SK-N-SH treated with all-trans-retinoic acid at 6 μM for 48 hours (cell line): ENCODE results near the gene KCNT1.

Experiments
- ATAC-seq: fragments of 200-7000 bp; cut with Tn5 transposase; 3 replicates; pipeline ENCODE4 v1.9.1; 2020; ENCODE audit warnings: mild to moderate bottlenecking, moderate library complexity
- ARNTL ChIP-seq: fragments of 450-650 bp; formaldehyde crosslinking; IDR thresholded peaks from 2 replicates; pipeline ENCODE4 v1.5.0; 2020; ENCODE audit warnings: low read depth, mild to moderate bottlenecking, moderate library complexity, borderline replicate concordance
- CREB5 ChIP-seq: fragments of 250-450 bp; sonication (Bioruptor Pico); IDR thresholded peaks from 2 replicates; pipeline ENCODE4 v1.5.1; 2020; ENCODE audit warnings: low read depth, mild to moderate bottlenecking, moderate library complexity
- CSDC2 ChIP-seq: fragments of 250-450 bp; sonication (Bioruptor Pico); IDR thresholded peaks from 2 replicates; pipeline ENCODE4 v1.5.0; 2020; ENCODE audit warnings: mild to moderate bottlenecking, moderate library complexity
- CSRNP3 ChIP-seq: fragments of 250-450 bp; sonication (Bioruptor Pico); IDR thresholded peaks from 2 replicates; pipeline ENCODE4 v1.5.1; 2021; ENCODE audit warnings: mild to moderate bottlenecking, moderate library complexity
- GLIS3 ChIP-seq: fragments of 250-450 bp; sonication (Bioruptor Pico); IDR thresholded peaks from 2 replicates; pipeline ENCODE4 v1.5.0; 2020; ENCODE audit warnings: mild to moderate bottlenecking, moderate library complexity
- ISL1 ChIP-seq: fragments of 250-450 bp; sonication (Bioruptor Pico); IDR thresholded peaks from 2 replicates; pipeline ENCODE4 v2.1.2; 2022; ENCODE audit warnings: mild to moderate bottlenecking, moderate library complexity
- OSR1 ChIP-seq: fragments of 250-450 bp; sonication (Bioruptor Pico); IDR thresholded peaks from 2 replicates; pipeline ENCODE4 v1.8.0; 2022; ENCODE audit warnings: moderate library complexity, mild to moderate bottlenecking, inconsistent platforms
- PATZ1 ChIP-seq: fragments of 250-450 bp; sonication (Bioruptor Pico); IDR thresholded peaks from 2 replicates; pipeline ENCODE4 v1.8.0; 2020; ENCODE audit warnings: mild to moderate bottlenecking, moderate library complexity, borderline replicate concordance
- PPARA ChIP-seq: fragments of 250-450 bp; sonication (Bioruptor Pico); IDR thresholded peaks from 2 replicates; pipeline ENCODE4 v1.5.0; 2020; ENCODE audit warnings: mild to moderate bottlenecking, borderline replicate concordance
- RARB ChIP-seq: fragments of 250-450 bp; sonication (Bioruptor Pico); IDR thresholded peaks from 2 replicates; pipeline ENCODE4 v1.8.0; 2021; ENCODE audit warnings: mild to moderate bottlenecking, moderate library complexity
- SNAI2 ChIP-seq: fragments of 250-450 bp; sonication (Bioruptor Pico); IDR thresholded peaks from 2 replicates; pipeline ENCODE4 v1.5.0; 2020; ENCODE audit warnings: mild to moderate bottlenecking, moderate library complexity
- TCF4 ChIP-seq: fragments of 250-450 bp; sonication (Bioruptor Pico); IDR thresholded peaks from 2 replicates; pipeline ENCODE4 v1.8.0; 2021; ENCODE audit warnings: mild to moderate bottlenecking, moderate library complexity, borderline replicate concordance
- TOX ChIP-seq: fragments of 250-450 bp; sonication (Bioruptor Pico); IDR thresholded peaks from 2 replicates; pipeline ENCODE4 v1.8.0; 2021; ENCODE audit warnings: mild to moderate bottlenecking, moderate library complexity, borderline replicate concordance
- TSHZ2 ChIP-seq: fragments of 250-450 bp; sonication (Bioruptor Pico); IDR thresholded peaks from 2 replicates; pipeline ENCODE4 v1.5.0; 2020; ENCODE audit warnings: mild to moderate bottlenecking, moderate library complexity
- ZC3H10 ChIP-seq: fragments of 250-450 bp; sonication (Bioruptor Pico); IDR thresholded peaks from 2 replicates; pipeline ENCODE4 v1.5.1; 2021; ENCODE audit warnings: mild to moderate bottlenecking, moderate library complexity
- ZNF565 ChIP-seq: fragments of 450-650 bp; formaldehyde crosslinking; conservative IDR thresholded peaks from 2 replicates; pipeline ENCODE4 v1.5.0; 2020; ENCODE audit warnings: low read depth, mild to moderate bottlenecking, moderate library complexity
- ZNF8 ChIP-seq: fragments of 450-650 bp; formaldehyde crosslinking; IDR thresholded peaks from 2 replicates; pipeline ENCODE4 v1.5.0; 2020; ENCODE audit warnings: mild to moderate bottlenecking, moderate library complexity

The KCNT1 gene

GRCh38 chr9:135818718-135819475, 116.9 kb downstream of the KCNT1 start:
- TF ChIP-seq RARB (no peak), ZNF565 (CRISPR knock-in tag) (no peak), PATZ1 (CRISPR knock-in tag) (no peak), TSHZ2 (CRISPR knock-in tag) (no peak)
- TF ChIP-seq, all 23 proteins: peak for 0
- ATAC-seq, result no peak

- ATAC-seq, result no peak
- no peak for TF ChIP-seq ZNF8 (CRISPR knock-in tag)
- TF ChIP-seq OSR1, result no peak
- TF ChIP-seq TCF4 (CRISPR knock-in tag), result no peak
- no peak for TF ChIP-seq TOX (CRISPR knock-in tag)
- TF ChIP-seq ZC3H10, result no peak
- no peak for TF ChIP-seq CREB5 (CRISPR knock-in tag)
- no peak for TF ChIP-seq ARNTL (CRISPR knock-in tag)
- no peak for TF ChIP-seq PPARA
- no peak for TF ChIP-seq ISL1 (CRISPR knock-in tag)
- TF ChIP-seq RARB, result no peak
- no peak for TF ChIP-seq PATZ1 (CRISPR knock-in tag)
- TF ChIP-seq CSRNP3 (CRISPR knock-in tag), result no peak
- TF ChIP-seq, all 23 proteins: peak for 0
Observed at GRCh38 chr9:135819905-135820304, 117.9 kb downstream of the KCNT1 start.

GRCh38 chr9:135820661-135821060, 118.7 kb downstream of the KCNT1 start:
- no peak for ATAC-seq
- TF ChIP-seq ZNF8 (CRISPR knock-in tag) (no peak), CREB5 (CRISPR knock-in tag) (no peak), ZC3H10 (no peak), TCF4 (CRISPR knock-in tag) (no peak)

- no peak for ATAC-seq
- no peak for TF ChIP-seq GLIS3 (CRISPR knock-in tag)
- no peak for TF ChIP-seq ZNF8 (CRISPR knock-in tag)
- TF ChIP-seq SNAI2, result no peak
- TF ChIP-seq CSDC2, result no peak
- TF ChIP-seq PATZ1 (CRISPR knock-in tag), result no peak
- no peak for TF ChIP-seq TCF4 (CRISPR knock-in tag)
Observed at GRCh38 chr9:135821116-135821515, 119.1 kb downstream of the KCNT1 start.
